Measurements from ENCODE around the gene SMYD3.

DNA sequence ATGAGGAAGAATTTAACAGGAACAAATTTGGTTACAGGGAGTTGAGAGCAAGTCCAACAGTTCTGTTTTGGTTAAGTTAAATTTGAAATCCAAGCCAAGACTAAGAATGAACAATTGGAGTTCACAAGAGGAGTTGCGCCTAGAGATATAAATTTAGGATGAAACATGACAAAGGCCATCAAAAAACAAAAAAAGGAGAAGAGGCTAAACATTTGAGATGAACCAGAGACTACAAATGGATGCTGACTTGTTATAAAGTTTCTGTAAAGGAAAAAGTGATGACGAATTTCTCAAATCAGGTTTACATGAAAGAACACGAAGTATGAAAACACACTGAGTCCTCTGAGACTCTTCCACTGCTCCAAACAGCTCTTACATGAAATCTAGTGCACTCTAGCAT is 575.6 kb downstream of the SMYD3 start:
- TF ChIP-seq, protein P1, sequence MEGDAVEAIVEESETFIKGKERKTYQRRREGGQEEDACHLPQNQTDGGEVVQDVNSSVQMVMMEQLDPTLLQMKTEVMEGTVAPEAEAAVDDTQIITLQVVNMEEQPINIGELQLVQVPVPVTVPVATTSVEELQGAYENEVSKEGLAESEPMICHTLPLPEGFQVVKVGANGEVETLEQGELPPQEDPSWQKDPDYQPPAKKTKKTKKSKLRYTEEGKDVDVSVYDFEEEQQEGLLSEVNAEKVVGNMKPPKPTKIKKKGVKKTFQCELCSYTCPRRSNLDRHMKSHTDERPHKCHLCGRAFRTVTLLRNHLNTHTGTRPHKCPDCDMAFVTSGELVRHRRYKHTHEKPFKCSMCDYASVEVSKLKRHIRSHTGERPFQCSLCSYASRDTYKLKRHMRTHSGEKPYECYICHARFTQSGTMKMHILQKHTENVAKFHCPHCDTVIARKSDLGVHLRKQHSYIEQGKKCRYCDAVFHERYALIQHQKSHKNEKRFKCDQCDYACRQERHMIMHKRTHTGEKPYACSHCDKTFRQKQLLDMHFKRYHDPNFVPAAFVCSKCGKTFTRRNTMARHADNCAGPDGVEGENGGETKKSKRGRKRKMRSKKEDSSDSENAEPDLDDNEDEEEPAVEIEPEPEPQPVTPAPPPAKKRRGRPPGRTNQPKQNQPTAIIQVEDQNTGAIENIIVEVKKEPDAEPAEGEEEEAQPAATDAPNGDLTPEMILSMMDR (IDR thresholded peaks at IDR 0.05) = no peak
- TF ChIP-seq POLR2A (IDR thresholded peaks at IDR 0.05) = no peak
